A204.1 (cell line): ENCODE measurements around the gene DPY30.

ENCODE experiments used
- FAIRE-seq: peaks from 2 replicates; lab custom pipeline; 2012; peaks lifted over from hg19 to GRCh38; lab: Jason Lieb, UNC

DPY30 gene

DNA sequence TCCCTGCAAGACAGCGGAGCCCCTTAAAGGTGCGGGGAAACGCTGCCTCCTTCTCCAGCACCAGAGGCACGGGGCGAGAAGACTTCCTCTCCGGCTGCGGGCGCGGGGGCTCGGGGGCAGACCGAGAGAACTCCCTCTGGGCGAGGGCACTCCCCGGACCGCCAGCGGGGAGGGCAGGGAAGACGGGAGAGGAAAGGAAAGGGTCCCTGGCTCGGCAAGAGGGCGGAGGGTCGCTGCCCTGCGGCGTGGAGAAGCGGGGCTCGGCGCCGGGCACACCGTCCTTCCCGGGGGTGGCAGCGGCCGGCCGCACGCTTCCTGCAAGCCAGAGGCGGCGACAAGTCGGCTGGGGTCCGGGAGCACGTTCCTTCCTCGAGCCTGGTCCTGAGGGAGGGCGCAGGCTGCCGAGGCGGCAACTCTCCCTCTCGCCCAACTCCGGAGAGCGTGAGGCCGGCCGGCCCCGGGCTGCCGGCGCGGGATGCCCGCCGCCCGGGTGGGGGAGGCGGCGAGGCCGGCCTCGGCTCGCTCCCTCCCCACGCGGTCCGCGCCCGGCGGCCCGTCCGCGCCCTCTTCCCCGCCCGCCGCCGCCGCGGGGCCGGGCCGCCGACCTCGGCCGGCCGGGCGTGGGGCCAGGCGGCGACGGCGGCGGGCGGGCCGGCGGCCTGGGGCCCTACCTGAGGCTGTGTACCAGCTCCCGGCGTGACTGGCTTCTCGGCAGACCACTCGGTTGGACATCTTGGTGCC is 29.9 kb downstream of the DPY30 start:
- no peak for FAIRE-seq

DNA sequence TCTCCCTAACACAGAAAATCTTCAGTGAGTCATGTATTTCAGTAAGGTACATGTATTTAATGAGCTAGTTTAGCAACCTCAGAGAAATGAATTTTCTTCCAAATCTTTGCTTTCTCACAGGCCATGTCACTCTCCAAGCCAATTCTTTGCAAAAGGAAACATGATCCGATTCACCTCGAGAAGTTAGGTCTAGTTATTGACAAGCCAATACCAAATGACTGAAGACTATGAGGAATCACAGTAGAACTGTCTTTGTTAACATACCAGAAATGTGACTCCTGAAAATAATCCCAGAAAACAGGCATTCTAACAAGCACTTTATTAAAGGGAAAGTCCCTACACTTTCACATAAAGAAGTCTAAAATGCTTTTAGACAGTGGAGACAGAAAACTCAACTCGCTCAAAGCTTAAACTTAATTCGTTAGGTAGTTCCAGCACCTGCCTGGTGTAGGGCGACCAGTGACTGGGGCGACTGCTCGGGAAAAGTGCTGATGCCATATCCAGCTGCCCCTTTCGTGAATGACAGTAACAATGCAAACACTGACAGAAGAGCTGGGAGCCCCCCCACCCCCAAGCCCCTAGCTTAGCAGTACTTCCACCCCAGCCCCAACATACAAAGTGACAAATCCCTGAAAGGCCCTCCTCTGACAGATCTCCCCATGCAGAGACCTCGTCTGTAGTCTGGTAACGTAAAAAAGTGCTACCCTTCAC is 30.6 kb downstream of the DPY30 start:
- no peak for FAIRE-seq

DNA sequence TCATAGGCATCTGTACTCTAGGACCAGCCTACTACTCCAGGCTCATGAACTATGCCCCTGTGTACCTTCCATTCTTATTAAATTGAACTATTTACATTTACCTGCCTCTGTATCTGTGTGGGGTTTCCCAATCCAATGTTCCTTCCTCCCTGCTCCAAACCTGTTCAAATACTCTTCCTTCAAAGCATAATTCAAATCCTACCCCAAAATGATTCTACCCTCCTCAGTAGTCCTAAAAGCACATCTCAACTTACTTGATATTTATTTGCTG is 32.5 kb downstream of the DPY30 start:
- FAIRE-seq, result no peak

DNA sequence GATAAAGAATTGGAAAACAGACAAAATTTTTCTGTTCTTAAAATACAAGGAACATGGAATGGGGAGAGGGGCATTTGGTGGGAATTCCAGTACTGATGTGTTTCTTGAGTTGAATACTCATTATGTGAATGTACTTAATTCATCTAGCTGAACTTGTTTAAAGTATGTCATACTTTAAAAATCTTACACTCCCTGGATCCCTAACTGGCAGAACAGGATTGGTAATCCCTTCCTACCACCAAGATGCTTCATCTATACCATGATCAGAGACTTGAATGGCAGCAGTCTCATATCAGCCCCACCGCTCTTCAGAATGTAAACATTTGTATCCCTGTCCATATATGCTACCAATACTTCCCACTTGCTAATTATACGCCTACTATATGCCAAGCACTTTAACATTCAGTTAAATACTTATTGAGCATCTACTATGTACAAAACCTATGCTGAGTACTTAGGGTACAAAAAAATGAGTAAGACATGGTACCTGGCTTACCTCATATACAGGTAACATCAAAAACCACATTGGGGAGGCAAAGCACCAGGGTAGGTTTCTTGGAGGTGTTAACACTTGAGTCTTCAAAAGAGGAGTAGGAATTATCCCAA is 34.1 kb downstream of the DPY30 start:
- no peak for FAIRE-seq

DNA sequence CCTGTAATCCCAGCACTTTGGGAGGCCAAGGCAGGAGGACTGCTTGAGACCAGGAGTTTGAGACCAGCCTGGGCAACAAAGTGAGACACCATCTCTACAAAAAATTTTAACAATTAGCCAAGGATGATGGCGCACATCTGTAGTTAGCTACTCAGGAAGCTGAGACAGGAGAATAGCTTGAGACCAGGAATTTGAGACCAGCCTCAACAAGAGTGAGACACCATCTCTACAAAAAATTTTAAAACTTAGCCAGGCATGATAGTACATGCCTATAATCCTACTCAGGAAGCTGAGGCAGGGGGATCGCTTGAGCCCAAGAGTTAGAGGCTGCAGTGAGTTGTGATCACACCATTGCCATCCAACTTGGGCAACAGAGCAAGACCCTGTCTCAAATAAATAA is 35.8 kb downstream of the DPY30 start:
- no peak for FAIRE-seq

DNA sequence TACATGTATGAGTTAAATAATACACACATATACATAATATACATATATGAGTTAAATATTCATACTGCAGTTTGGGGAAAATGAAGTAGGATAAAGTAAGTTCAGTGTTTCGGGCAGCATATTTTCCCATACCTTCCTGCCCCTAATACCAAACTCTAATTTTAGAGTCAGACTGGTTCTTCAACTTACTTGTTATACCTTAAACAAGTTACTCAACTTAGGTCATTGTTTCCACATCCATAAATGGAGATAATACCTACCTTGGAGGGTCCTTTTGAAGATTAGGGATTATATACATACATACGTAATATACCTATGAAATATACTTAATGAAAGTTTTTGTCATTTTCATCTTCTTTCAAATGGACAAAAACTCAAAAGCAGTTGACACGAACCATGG is 37.2 kb downstream of the DPY30 start:
- FAIRE-seq, result no peak

DNA sequence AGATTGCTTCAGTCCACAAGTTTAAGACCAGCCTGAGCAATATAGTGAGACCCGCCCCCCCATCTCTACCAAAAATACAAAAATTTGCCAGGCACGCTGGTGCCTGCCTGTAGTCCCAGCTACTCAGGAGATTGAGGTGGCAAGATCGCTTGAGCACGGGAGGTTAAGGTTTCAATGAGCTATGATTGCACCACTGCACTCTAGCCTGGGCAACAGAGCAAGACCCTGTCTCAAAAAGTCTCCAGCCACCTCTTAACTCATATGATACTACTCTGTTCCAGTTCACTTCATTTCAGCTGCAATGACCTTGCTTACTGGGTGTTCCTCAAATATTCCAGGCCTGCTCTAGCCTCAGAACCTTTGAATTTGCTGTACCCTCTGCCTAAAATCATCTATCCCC is 40.2 kb downstream of the DPY30 start:
- no peak for FAIRE-seq

DNA sequence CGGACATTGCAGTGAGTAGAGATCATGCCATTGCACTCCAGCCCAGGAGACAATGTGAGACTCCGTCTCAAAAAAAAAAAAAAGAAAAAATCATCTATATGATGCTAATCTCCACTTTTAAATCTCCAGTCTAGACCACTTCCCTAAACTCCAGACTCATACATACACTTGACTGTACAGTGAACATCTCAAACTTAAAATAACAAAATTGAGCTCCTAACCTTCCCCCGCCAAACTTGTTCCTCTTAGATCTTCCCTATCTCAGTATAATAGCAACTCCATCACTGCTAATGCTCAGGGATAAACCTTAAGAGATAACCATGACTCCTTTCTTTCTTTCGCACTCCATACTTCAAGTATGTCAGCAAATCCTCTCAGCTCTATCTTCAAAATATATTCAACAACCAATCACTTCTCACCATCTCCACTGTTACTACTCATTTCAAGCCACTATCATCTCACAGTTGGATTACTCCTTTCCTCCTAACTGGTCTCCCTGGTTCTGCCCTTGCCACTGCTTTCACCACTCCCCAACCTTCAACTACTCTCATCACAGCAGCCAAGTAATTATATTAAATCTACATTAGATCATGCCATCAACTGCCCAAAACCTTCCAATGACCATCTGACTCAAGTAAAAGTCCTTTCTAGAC is 40.7 kb downstream of the DPY30 start:
- FAIRE-seq, result no peak

DNA sequence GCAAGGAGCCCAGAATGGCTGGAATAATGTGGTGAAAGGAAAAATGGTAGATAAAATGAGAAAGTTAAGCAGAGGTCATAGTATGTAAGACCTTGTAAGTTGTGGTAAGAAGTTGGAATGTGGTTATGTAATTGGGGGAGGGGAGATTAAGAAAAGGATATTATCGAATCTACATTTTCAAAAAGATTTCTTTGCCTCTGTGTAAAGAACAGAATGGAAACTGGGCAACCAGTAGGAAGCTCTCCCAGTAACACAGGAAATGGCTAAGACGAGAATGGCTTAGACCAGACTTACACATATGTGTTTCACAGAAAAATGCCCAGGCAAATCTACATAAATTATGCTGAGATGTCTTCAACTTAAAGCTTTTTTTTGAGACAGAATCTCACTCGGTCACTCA is 42.0 kb downstream of the DPY30 start:
- FAIRE-seq, result no peak

DNA sequence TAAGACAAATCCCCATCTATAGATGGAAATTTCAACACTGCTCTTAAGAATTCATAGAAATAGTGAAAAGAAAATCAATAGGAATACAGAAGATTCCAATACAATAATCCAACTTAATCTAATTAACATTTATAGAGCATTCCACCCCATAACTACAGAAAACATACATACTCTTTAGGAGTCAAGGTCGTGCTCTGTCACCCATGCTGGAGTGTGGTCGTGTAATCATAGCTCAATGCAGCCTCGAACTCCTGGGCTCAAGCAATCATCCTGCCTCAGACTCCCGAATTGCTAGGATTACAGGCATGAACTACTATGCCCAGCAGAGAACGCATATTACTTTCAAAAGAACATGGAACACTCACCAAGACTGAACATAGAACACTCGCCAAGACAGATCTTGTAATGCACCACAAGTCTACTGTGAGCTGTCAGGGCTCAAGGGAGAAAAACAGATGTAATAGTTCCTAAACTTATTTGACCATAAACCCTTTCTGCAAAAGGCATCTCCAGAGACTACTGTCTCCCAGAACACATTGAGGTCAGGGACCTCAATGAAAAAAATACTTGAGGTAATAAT is 42.9 kb downstream of the DPY30 start:
- FAIRE-seq, result no peak

DNA sequence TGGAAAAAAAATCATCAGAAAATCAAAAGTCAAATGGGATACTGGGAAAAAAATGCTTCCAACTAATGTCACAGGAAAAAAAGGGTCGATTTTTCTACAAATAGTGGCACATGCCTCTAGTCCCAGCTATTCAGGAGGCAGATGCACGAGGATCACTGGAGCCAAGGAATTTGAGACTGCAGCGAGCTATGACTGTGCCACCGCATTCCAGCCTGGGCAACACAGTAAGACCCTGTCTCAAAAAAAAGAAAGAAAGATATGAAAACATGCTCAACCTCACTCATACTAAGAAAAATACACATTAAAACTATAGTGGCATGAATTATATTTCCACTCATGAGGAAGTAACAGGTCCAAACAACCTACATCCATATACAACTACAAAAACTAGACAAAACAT is 46.7 kb downstream of the DPY30 start:
- no peak for FAIRE-seq

DNA sequence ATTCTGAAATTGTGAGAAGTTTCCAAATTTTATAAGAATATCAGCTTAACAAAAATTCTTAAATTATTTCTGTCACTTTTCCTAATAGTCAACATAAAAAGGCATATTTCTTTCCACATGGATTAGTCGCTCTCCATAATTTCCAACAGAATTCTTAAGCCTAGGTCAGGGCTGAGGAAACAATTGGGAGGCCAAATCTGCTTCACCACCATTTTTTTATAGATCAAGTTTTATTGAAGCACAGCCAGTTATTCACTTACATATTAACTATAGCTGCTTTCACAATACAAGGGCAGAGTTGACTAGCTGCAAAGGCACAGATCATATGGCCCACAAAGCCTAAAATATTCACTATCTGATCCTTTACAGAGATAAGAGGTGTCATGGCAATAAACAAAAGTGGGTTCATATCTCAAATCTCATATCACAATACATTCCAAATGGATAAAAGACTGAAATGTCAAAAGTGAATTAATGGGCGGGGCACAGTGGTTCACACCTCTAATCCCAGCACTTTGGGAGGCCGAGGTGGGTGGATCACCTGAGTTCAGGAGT is 47.5 kb downstream of the DPY30 start:
- no peak for FAIRE-seq

DNA sequence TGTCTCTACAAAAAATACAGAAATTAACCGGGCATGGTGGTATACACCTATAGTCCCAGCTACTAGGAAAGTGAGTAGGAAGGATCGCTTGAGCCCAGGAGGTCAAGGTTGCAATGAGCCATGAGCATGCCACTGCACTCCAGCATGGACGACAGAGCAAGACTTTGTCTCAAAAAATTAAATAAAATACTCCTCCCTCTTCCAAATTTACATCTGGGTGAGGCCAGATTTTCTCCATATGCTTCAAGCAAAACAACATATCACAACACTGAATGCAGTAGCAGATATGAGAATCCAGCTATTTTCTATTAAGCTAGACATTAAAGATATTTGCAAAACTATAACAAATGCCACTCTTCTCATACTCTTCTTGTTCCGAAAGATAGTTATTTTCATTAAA is 49.7 kb downstream of the DPY30 start:
- no peak for FAIRE-seq

DNA sequence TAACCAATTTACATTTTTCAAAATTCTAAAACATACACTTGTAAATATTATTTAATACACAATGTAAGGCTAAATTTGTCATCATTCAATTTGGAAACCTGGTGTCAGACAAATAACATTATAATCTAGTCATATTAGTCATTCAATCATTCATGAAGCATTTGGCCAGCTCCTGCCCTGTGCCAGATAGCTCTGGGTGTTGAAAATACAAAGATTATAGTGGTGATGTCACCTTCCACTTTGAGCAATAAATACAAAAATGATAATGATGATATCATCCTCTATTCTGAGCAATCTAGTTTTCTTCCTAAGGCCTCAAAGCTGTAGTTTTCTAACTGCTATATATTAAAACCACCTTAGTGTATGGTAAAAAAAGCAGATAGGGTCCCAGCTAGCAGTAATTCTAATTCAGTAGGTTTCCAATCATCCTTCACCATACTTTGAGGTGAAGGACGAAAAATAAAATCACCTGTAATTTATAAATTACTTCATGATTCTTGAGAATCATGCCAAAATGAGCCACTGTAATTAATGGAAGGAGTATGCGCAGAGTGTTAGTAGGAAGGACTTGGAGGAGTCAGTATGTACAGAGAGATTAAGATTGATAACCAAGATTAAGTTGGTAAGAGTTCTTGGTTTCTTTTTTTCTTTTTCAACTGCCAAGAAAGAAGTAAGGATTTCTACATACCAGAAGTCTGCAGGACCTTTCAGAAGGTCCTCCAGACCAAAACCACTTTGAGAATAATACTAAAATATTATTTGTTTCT is 52.0 kb downstream of the DPY30 start:
- no peak for FAIRE-seq

DNA sequence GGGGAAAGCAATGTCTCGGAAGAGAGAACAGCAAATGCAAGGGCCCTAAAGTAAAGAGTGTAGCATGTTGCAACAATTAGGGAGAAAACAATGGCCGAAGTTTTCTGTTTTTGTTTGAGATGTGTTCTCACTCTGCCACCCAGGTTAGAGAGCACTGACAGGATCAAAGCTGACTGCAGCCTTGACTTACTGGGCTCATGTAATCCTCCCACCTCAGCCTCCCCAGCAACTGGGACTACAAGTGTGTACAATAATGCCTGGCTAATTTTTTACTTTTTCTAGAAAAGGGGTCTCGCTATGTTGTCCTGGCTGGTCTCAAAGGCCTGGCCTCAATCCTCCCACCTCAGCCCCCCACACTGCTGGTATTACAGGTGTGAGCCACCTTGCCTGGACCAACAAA is 52.7 kb downstream of the DPY30 start:
- no peak for FAIRE-seq

DNA sequence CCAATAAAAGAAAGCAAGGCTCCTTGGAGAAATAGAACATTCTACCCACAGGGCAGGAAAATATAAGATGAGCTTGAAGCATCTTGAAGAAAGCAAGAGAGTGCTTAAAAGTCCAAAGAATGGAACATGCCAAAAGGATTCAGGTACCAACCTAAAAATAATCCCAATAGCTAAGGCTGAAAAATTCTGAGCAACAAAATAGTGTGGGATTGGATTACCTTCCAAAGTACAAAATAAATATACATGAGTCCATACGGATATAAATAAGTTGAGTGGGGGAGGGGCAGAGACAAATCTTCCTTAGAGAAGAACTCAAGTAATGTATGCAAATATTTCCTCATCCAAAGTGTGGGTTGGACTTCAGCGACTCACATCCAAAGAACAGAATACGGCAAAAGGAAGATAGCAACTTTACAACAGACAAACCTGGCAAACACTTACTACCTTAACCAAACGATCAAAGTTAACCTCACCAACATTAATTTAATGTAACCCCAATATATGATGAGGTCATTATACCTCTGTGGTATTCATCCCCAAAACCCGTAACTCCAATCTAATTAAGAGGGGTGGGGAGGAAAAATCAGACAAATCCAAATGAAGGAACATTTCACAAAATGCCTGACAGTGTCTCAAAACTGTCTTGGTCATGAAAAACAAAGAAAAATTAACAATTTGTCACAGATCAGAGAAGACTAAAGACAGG is 55.7 kb downstream of the DPY30 start:
- no peak for FAIRE-seq

DNA sequence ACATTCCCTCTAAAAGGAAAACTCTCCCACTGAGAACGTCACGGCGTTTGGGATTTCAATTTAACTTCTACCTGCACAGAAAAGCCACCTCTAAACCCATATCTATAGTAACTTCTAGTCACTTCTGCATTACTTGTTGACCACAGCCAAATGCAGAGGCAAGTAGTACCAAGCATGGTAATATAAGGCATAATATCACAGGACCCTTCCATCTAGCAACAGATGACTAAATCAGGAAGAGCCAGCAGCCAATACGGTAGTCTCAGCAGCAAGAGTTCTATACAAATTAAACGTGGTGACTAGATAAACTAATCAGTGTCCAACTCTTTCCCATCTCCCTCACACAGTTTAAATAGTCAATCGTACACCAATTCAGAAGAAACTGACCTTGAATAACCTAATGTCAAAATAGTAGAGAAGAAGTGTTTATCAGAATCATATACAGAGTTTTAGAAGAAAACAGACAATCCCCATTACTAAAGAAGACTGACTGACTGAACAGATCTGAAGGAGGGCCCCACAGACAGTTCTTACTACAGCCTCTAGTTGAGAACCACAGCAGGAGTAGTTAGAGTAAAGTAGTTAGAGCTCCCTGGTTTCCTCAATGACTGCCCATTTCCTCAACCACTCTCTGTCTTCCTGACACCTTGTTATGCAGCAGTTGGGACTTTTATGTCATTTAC is 58.8 kb downstream of the DPY30 start:
- no peak for FAIRE-seq

DNA sequence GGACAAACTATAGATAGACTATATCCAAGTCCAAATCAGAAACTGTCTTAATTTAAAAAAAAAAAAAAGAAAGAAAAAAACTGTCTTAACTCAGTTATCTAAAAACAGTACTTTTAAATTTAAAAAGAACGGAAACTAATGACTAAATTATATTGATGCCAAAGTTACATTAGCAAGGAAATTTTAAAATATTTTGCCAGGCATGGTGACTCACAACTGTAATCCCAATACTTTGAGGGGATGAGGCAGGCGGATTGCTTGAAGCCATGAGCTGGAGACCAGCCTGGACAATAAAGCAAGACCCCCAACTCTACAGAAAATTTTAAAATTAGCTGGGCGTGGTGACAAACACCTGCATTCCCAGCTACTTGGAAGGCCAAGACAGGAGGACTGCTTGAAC is 59.6 kb downstream of the DPY30 start:
- peak; percentile 9 for FAIRE-seq

DNA sequence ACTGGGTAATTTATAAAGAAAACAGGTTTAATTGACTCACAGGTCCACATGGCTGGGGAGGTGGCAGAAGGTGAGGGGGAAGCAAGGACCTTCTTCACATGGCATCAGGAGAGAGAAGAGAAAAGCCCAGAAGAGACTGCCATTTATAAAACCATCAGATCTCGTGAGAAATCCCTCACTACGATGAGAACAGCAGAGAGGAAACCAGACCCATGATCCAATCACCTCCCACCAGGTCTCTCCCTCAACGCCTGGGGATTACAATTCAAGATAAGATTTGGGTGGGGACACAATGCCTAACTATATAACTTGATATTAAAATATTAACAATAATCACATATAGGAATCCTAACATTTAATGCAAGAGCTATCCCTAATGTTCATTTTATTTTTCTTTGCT is 60.6 kb downstream of the DPY30 start:
- FAIRE-seq, result no peak

DNA sequence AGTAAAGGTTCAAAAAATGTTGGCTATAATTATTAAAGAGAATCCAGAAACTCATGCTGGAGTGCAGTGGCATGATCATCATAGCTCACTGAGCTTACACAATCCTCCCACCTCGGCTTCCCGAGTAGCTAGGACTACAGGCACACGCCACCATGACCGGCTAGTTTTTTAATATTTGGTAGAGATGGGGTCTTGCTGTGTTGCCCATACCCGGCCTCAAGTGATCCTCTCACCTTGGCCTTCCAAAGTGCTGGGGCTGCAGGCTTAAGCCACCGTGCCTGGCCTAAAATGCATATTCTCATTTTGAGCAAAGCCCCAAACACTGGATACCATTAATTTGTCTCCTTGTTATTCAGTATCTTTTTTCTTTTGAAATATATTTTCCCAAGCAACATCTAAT is 61.2 kb downstream of the DPY30 start:
- FAIRE-seq, result no peak
